Activated T-helper 2 cell treated with anti-CD3 and anti-CD28 coated beads, Interferon-gamma antibody, Interleukin-2, Interleukin-4, amounts not matched to agents 10 μg/mL and 5 μg/mL and 100 μg/mL, durations not matched to agents 14 hours and 24 hours and 36 hours (primary cell): ENCODE data around the gene TMEM178B. TPM values are rescaled to one million over a fixed set of nuclear protein-coding genes. Genes with fewer than 3 reads are reported as not detected.
"Not testable (repeated sequence)": the region's sequence is repeated elsewhere in the genome, so short reads cannot be mapped to it uniquely, and the experiment has no call there.

Source experiments
- DNase-seq: peaks from one replicate; pipeline ENCODE4 v3.0.0; 2021; ENCODE audit warnings: low spot score
- H3K27ac Mint-ChIP-seq: one replicate; pipeline ENCODE4 v1.8.0; 2021; ENCODE audit warnings: mixed read lengths
- H3K27me3 Mint-ChIP-seq: one replicate; pipeline ENCODE4 v1.8.0; 2021; ENCODE audit warnings: low read depth, mixed read lengths
- H3K36me3 Mint-ChIP-seq: one replicate; pipeline ENCODE4 v1.8.0; 2021; ENCODE audit warnings: low read depth, mixed read lengths
- H3K4me1 Mint-ChIP-seq: one replicate; pipeline ENCODE4 v1.8.0; 2021; ENCODE audit warnings: low read depth, mixed read lengths
- H3K4me3 Mint-ChIP-seq: one replicate; pipeline ENCODE4 v1.8.0; 2021; ENCODE audit warnings: low read depth, mild to moderate bottlenecking, moderate library complexity, mixed read lengths
- H3K9me3 Mint-ChIP-seq: one replicate; pipeline ENCODE4 v1.8.0; 2021; ENCODE audit warnings: mixed read lengths
- intact Hi-C: fragments of 100-400 bp; cut with micrococcal nuclease; formaldehyde crosslinking; loops from one replicate; pipeline ENCODE4 v1.15.1; 2023
- total RNA-seq: library from RNA; stranded (reverse); gene quantifications from 2 replicates; pipeline ENCODE4 v1.2.3, GENCODE V29; 2022

The TMEM178B gene
- total RNA-seq, 1 donor from 2014 or later, result 0.30 TPM

GRCh38 chr7:141375442-141375841 lies 301.6 kb downstream of the TMEM178B start:
- H3K36me3 Mint-ChIP-seq, result no peaks in the 10 kb centered on the region
- no peaks in the 10 kb centered on the region for H3K4me1 Mint-ChIP-seq
- no peak for DNase-seq
- intact Hi-C loops, result no loop called here
- H3K27ac Mint-ChIP-seq, result no peak overlapping the region
- no peaks in the 10 kb centered on the region for H3K9me3 Mint-ChIP-seq
- H3K27me3 Mint-ChIP-seq, result peaks cover 1% of the 10 kb centered on the region
- H3K4me3 Mint-ChIP-seq, result no peak overlapping the region

GRCh38 chr7:141377906-141378305 lies 304.0 kb downstream of the TMEM178B start:
- H3K4me1 Mint-ChIP-seq, result no peaks in the 10 kb centered on the region

GRCh38 chr7:141378405-141378804 lies 304.5 kb downstream of the TMEM178B start:
- H3K27ac Mint-ChIP-seq, result no peak overlapping the region
- H3K36me3 Mint-ChIP-seq, result no peaks in the 10 kb centered on the region
- H3K4me1 Mint-ChIP-seq, result no peaks in the 10 kb centered on the region
- H3K9me3 Mint-ChIP-seq, result no peaks in the 10 kb centered on the region
- no peak overlapping the region for H3K4me3 Mint-ChIP-seq
- DNase-seq, result no peak
- intact Hi-C loops, result no loop called here
- peaks cover 12% of the 10 kb centered on the region for H3K27me3 Mint-ChIP-seq

More at GRCh38 chr7:141377906-141378305, 304.0 kb downstream of the TMEM178B start:
- peaks cover 12% of the 10 kb centered on the region for H3K27me3 Mint-ChIP-seq
- DNase-seq, result no peak
- no peaks in the 10 kb centered on the region for H3K9me3 Mint-ChIP-seq
- no peak overlapping the region for H3K27ac Mint-ChIP-seq
- no peak overlapping the region for H3K4me3 Mint-ChIP-seq
- intact Hi-C loops, result no loop called here
- no peaks in the 10 kb centered on the region for H3K36me3 Mint-ChIP-seq

- H3K4me1 Mint-ChIP-seq, result no peaks in the 10 kb centered on the region
These were observed 308.0 kb downstream of the TMEM178B start for GRCh38 chr7:141381794-141382427.

GRCh38 chr7:141383356-141383755 lies 309.5 kb downstream of the TMEM178B start:
- intact Hi-C loops, H3K9me3 Mint-ChIP-seq, H3K4me1 Mint-ChIP-seq, H3K36me3 Mint-ChIP-seq, H3K27ac Mint-ChIP-seq, DNase-seq, H3K4me3 Mint-ChIP-seq: not testable (repeated sequence)
- peaks cover 12% of the 10 kb centered on the region for H3K27me3 Mint-ChIP-seq

More at GRCh38 chr7:141381794-141382427, 308.0 kb downstream of the TMEM178B start:
- Mint-ChIP-seq H3K4me3 (no peak overlapping the region), H3K36me3 (no peaks in the 10 kb centered on the region), H3K27ac (no peak overlapping the region), H3K27me3 (peaks cover 12% of the 10 kb centered on the region), H3K9me3 (no peaks in the 10 kb centered on the region)
- no peak for DNase-seq
- intact Hi-C loops, result no loop called here

GRCh38 chr7:141386881-141387280 lies 313.0 kb downstream of the TMEM178B start:
- Mint-ChIP-seq H3K27ac (no peak overlapping the region), H3K36me3 (no peaks in the 10 kb centered on the region), H3K4me3 (no peak overlapping the region), H3K9me3 (no peaks in the 10 kb centered on the region), H3K4me1 (no peaks in the 10 kb centered on the region), H3K27me3 (peaks cover 6% of the 10 kb centered on the region)
- intact Hi-C loops, result no loop called here
- DNase-seq, result no peak

- Mint-ChIP-seq H3K9me3 (no peaks in the 10 kb centered on the region), H3K36me3 (no peaks in the 10 kb centered on the region), H3K27ac (no peak overlapping the region), H3K4me1 (no peaks in the 10 kb centered on the region), H3K27me3 (peaks cover 1% of the 10 kb centered on the region), H3K4me3 (no peak overlapping the region)
- intact Hi-C loops, result no loop called here
- DNase-seq, result no peak
These were observed 313.8 kb downstream of the TMEM178B start for GRCh38 chr7:141387521-141388217.

GRCh38 chr7:141389140-141389796 lies 315.4 kb downstream of the TMEM178B start:
- H3K36me3 Mint-ChIP-seq, result no peaks in the 10 kb centered on the region
- intact Hi-C loops, result no loop called here
- DNase-seq, result no peak
- H3K4me1 Mint-ChIP-seq, result no peaks in the 10 kb centered on the region
- no peaks in the 10 kb centered on the region for H3K9me3 Mint-ChIP-seq
- no peak overlapping the region for H3K4me3 Mint-ChIP-seq
- peaks cover 4% of the 10 kb centered on the region for H3K27me3 Mint-ChIP-seq
- H3K27ac Mint-ChIP-seq, result no peak overlapping the region

- DNase-seq, result no peak
- H3K36me3 Mint-ChIP-seq, result no peaks in the 10 kb centered on the region
- no peak overlapping the region for H3K4me3 Mint-ChIP-seq
- intact Hi-C loops, result no loop called here
- no peaks in the 10 kb centered on the region for H3K9me3 Mint-ChIP-seq
- no peak overlapping the region for H3K27ac Mint-ChIP-seq
- H3K27me3 Mint-ChIP-seq, result peaks cover 4% of the 10 kb centered on the region
- H3K4me1 Mint-ChIP-seq, result no peaks in the 10 kb centered on the region
These were observed 316.5 kb downstream of the TMEM178B start for GRCh38 chr7:141390339-141390738.

GRCh38 chr7:141393056-141393455 lies 319.2 kb downstream of the TMEM178B start:
- Mint-ChIP-seq H3K27ac (no peak overlapping the region), H3K27me3 (peaks cover 4% of the 10 kb centered on the region), H3K4me1 (no peaks in the 10 kb centered on the region), H3K9me3 (no peaks in the 10 kb centered on the region), H3K4me3 (no peak overlapping the region), H3K36me3 (no peaks in the 10 kb centered on the region)
- DNase-seq, result no peak
- intact Hi-C loops, result no loop called here

GRCh38 chr7:141397236-141398163 lies 323.6 kb downstream of the TMEM178B start:
- Mint-ChIP-seq H3K27me3 (peaks cover 3% of the 10 kb centered on the region), H3K4me1 (no peaks in the 10 kb centered on the region), H3K36me3 (no peaks in the 10 kb centered on the region), H3K9me3 (no peaks in the 10 kb centered on the region), H3K27ac (no peak overlapping the region), H3K4me3 (no peak overlapping the region)
- DNase-seq, result no peak
- intact Hi-C loops, result no loop called here

- no peaks in the 10 kb centered on the region for H3K27me3 Mint-ChIP-seq
- no peak for DNase-seq
These were observed 326.5 kb downstream of the TMEM178B start for GRCh38 chr7:141400356-141400755.

More at GRCh38 chr7:141400356-141400755, 326.5 kb downstream of the TMEM178B start:
- no peaks in the 10 kb centered on the region for H3K9me3 Mint-ChIP-seq
- H3K27ac Mint-ChIP-seq, result no peak overlapping the region
- no peaks in the 10 kb centered on the region for H3K36me3 Mint-ChIP-seq
- H3K4me1 Mint-ChIP-seq, result no peaks in the 10 kb centered on the region
- intact Hi-C loops, result no loop called here
- no peak overlapping the region for H3K4me3 Mint-ChIP-seq
